IPS-20b (cell line): ENCODE measurements around the gene FBXL13.
"Not testable (repeated sequence)": the region's sequence is repeated elsewhere in the genome, so short reads cannot be mapped to it uniquely, and the experiment has no call there.

Source experiments
- H3K27ac ChIP-seq: one replicate; pipeline ENCODE4 v1.5.1; 2013; ENCODE audit warnings: low read length
- H3K27me3 ChIP-seq: 2 replicates; pipeline ENCODE4 v1.6.1; 2013; ENCODE audit warnings: mild to moderate bottlenecking, low read length, inconsistent platforms; ENCODE audit not compliant: insufficient read depth
- H3K36me3 ChIP-seq: 2 replicates; pipeline ENCODE4 v1.6.1; 2013; ENCODE audit warnings: low read depth, mild to moderate bottlenecking, inconsistent platforms, low read length, moderate library complexity; ENCODE audit not compliant: insufficient read depth
- H3K4me1 ChIP-seq: 2 replicates; pipeline ENCODE4 v1.6.1; 2013; ENCODE audit warnings: mild to moderate bottlenecking, control low read depth, inconsistent platforms, low read length, moderate library complexity; ENCODE audit not compliant: insufficient read depth
- H3K4me3 ChIP-seq: 2 replicates; pipeline ENCODE4 v1.5.1; 2013; ENCODE audit warnings: mild to moderate bottlenecking, low read length, inconsistent platforms
- H3K9ac ChIP-seq: 2 replicates; pipeline ENCODE4 v1.6.1; 2013; ENCODE audit warnings: low read depth, mild to moderate bottlenecking, inconsistent platforms, low read length, moderate library complexity
- H3K9me3 ChIP-seq: 2 replicates; pipeline ENCODE4 v1.6.1; 2013; ENCODE audit warnings: mild to moderate bottlenecking, low read depth, low read length, inconsistent platforms; ENCODE audit not compliant: insufficient read depth

FBXL13 gene

DNA sequence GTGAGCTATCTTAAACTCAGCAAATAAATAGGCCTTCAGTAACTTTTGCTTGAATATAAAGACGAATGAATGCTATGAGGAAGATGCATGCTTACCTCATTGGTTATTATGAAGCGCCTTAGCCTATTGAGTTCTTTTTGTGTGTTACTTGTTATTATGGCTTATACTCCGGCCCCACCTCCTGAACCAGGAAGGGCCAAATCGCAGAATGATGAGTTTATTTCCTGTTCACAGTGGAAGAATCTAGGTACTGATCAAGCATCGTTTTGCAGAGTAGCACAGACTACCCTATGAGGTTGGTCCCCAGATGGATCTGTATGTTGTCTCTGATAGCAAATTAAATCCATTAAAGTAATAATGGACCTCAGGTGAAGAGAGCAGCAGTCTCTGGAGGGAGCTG lies 283.2 kb downstream of the FBXL13 start:
- not testable (repeated sequence) for H3K4me1 ChIP-seq, H3K9ac ChIP-seq, H3K36me3 ChIP-seq, H3K9me3 ChIP-seq, H3K4me3 ChIP-seq, H3K27ac ChIP-seq, H3K27me3 ChIP-seq

DNA sequence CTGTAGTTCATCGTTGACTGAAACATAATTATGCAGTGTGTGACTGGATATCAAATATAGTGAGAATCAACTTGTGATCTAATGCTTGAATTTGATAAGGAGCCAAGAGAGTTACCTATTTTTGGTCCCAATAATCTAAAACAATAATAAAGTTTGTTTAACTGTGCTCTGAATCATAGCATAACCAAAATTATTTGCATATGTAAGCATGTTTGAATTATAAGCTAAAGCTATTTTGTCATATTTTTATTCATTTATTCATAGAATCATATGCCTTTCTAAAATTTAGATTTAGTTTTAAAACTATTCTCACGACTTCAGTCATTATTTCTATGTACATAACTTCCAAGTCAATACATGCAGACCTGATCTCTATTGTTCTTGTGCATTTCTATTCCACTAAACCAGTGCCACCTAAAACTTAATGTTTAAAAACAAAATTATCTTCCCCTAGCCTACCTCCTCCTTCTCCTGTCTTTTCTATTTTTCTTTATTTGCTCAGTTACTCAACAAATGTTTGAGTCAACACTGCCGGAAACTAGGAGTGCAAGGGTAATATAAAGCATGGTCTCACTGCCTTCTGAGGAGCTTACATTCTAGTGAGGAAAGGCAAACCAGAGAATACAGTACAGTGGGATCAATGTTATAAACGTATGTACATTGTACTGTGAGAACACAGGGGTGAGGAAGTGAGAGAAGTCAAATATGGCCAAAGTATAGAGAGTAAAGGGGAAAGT lies 284.1 kb downstream of the FBXL13 start:
- not testable (repeated sequence) for H3K4me1 ChIP-seq, H3K4me3 ChIP-seq, H3K27me3 ChIP-seq, H3K27ac ChIP-seq, H3K9me3 ChIP-seq, H3K36me3 ChIP-seq, H3K9ac ChIP-seq

DNA sequence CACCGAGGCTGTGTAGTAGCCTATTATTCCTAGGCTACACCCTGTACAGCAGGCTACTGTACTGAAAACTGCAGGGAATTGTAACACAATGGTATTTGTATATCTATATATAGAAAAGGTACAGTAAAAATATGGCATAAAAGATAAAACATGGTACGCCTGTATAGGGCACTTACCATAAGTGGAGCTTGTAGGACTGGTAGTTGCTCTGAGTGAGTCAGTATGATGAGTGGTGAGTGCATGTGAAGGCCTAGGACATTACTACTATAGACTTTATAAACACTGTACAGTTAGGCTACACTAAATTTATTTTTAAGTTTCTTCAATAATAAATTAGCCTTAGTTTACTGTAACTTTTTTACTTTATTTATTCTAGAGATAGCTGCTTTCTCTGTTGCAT lies 285.8 kb downstream of the FBXL13 start:
- not testable (repeated sequence) for H3K4me1 ChIP-seq, H3K27me3 ChIP-seq, H3K9me3 ChIP-seq, H3K36me3 ChIP-seq, H3K4me3 ChIP-seq, H3K9ac ChIP-seq, H3K27ac ChIP-seq

DNA sequence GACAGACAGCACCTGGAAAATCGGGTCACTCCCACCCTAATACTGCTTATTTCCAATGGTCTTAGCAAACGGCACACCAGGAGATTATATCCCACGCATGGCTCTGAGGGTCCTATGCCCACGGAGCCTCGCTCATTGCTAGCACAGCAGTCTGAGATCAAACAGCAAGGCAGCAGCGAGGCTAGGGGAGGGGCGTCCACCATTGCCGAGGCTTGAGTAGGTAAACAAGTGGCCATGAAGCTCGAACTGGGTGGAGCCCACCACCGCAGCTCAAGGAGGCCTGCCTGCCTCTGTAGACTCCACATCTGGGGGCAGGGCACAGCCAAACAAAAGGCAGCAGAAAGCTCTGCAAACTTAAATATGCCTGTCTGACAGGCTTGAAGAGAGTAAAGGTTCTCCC lies 293.7 kb downstream of the FBXL13 start:
- not testable (repeated sequence) for H3K9ac ChIP-seq, H3K27ac ChIP-seq, H3K27me3 ChIP-seq, H3K4me3 ChIP-seq, H3K4me1 ChIP-seq
- Histone ChIP-seq H3K36me3 (peaks cover 14% of the 10 kb centered on the region), H3K9me3 (peaks cover 18% of the 10 kb centered on the region; the same call in 1 of the 2 replicates)

DNA sequence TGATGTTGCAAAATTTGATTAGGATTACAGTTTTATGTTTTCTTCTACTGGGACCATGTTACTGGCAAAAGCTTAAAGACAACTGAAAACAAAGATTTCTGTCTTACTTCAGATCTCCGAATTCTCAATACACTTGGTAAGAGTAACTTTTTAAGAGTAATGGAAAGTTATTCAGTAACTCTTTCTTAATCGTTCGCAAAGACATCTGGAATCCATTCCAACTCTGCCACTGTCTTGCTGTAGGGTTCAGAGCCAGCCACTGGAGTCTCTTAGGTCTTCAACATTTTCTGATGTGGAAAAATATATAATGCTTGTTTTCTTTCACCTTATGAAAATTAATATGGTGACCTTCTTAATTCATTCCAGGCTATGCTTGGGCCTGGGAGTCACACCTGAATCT lies 295.9 kb downstream of the FBXL13 start:
- H3K4me3 ChIP-seq, H3K9ac ChIP-seq, H3K4me1 ChIP-seq, H3K27me3 ChIP-seq, H3K27ac ChIP-seq: not testable (repeated sequence)
- peaks cover 18% of the 10 kb centered on the region; the same call in 1 of the 2 replicates for H3K9me3 ChIP-seq
- H3K36me3 ChIP-seq: peaks cover 14% of the 10 kb centered on the region

DNA sequence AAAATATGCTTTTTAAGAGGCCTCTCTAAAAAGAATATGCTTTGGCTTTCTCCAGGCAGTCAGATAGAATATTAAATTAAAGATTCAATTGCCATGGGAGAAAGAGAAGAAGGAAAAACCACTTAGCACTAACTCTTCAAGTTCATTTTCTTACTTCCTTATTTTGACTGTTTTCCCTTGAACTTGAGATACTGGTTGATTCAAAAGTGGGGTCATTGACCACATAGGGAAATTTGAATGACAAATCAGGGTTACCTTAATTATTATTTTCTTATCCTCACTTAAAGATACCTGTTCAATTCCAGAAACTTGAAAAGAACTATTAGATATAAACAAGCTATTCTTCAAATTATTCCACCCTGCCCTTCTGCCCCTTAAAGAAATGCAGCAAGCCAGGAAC lies 298.4 kb downstream of the FBXL13 start:
- peaks cover 13% of the 10 kb centered on the region for H3K36me3 ChIP-seq
- not testable (repeated sequence) for H3K27ac ChIP-seq, H3K27me3 ChIP-seq, H3K4me3 ChIP-seq, H3K9ac ChIP-seq, H3K4me1 ChIP-seq
- peaks cover 15% of the 10 kb centered on the region; the same call in 1 of the 2 replicates for H3K9me3 ChIP-seq

DNA sequence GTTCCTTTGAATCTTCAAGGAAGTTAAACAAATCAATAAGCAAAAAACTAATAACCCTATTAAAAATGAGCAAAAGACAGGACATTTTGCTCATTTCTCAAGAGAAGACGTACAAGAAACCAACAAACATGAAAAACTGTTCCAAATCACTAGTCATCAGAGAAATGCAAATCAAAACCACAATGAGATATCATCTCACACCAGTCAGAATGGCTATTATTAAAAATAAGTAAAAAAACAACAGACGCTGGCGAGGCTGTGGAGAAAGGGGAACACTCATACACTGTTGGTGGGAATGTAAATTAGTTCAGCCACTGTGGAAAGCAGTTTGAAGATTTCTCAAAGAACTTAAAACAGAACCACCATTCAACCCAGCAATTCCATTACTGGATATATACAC lies 304.1 kb downstream of the FBXL13 start:
- not testable (repeated sequence) for H3K9ac ChIP-seq, H3K27me3 ChIP-seq, H3K4me1 ChIP-seq, H3K27ac ChIP-seq, H3K9me3 ChIP-seq, H3K4me3 ChIP-seq, H3K36me3 ChIP-seq

DNA sequence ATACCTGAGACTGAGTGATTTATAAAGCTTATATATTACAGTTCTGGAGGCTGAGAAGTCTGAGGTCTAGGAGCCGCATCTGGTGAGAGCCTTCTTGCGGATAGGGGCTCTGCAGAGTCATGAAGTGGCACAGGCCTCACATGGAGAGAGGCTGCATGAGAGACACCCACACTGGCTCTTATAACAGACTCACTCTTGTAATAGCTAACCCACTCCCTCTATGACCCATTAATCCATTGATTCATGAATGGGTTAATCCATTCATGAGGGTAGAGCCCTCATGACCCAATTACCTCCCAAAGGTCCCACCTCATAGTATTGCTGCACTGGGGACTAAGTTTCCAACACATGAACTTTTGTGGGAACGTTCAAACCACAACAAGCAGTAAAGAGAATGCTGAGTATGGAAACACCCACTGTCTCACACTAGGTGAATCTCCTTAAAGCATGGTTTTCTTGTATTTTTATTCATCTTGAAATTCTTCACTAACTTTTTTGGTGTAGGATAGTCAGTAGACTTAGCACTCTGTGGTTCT lies 304.9 kb downstream of the FBXL13 start:
- H3K4me3 ChIP-seq, H3K36me3 ChIP-seq: not testable (repeated sequence)

DNA sequence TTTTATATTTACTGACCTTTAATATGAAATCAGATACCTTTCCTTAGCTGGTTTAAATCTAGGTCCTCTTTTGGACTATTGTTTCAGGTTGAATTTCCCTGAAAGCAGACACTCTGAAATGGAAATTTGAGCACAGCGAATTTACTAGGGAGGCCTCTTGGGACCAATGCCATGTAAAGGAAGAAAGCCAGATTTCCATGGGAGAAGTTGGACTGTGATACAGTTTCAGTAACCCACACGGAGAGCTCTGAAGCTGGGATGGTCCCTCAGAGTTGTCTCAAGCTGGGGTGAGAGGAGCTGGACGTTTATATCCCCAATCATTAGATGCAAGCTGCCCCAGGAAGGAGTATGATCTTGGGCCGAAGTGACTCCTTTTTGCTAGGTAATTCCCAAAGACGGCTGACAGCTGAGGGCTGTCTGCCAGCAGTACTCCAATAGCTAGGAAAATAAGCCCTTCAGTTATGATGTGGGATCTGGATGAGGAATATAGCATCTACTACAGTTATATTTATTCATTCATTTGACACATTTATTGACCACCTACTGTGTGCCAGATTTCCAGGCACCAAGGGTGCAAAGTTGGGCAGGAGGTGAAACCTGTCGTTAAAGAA lies 311.2 kb downstream of the FBXL13 start:
- not testable (repeated sequence) for H3K4me3 ChIP-seq, H3K27ac ChIP-seq, H3K36me3 ChIP-seq, H3K4me1 ChIP-seq, H3K9me3 ChIP-seq, H3K9ac ChIP-seq, H3K27me3 ChIP-seq

More for the DNA sequence above, 304.9 kb downstream of the FBXL13 start:
- not testable (repeated sequence) for H3K4me1 ChIP-seq, H3K27me3 ChIP-seq, H3K9ac ChIP-seq, H3K9me3 ChIP-seq, H3K27ac ChIP-seq
